ENCODE measurements around the gene ALDH1A1. TPM values are rescaled to one million over a fixed set of nuclear protein-coding genes. Genes with fewer than 3 reads are reported as not detected.

The ALDH1A1 gene
- polyA plus RNA-seq, 3 donors: 28.6 to 117 (median 105) TPM

DNA sequence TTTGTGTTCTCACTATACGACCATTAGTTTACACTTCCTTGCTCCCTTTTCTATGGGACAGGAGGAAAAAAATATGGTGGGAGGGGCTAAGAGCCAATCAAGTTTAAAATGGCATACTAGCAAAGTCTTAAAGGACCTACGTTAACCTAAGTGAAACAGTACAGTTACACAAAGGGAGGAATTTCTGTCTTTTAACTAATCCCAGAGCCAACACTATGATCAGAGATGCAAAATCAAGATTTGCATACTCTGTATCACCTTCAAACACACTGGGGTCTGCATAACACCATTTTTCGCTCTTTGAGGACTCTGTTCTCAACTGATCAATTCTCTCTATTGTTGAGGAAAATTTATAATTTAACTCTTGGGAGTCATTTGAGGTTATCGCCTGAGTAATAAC lies 49.8 kb downstream of the ALDH1A1 start:
- Mint-ChIP-seq H3K9me3 (no peaks in the 10 kb centered on the region), H3K36me3 (peaks cover 37 to 58% of the 10 kb centered on the region in 2 donors), H3K27me3 (ENCODE audit: low read depth in 3 of 3) (no peaks in the 10 kb centered on the region), H3K4me1 (peaks cover 21% of the 10 kb centered on the region), H3K27ac (no peak overlapping the region), H3K4me3 (no peak overlapping the region)
- Histone ChIP-seq H3K4me3 (replicated peaks in 1 of 3; ENCODE audit: low read depth in 2 of 3, low read length in 3 of 3) (no peak overlapping the region), H4K20me1 (ENCODE audit: insufficient read depth, low read length) (no peaks in the 10 kb centered on the region), H3K27ac (ENCODE audit: low read depth in 1 of 2, low read length in 2 of 2) (no peak overlapping the region), H3K27me3 (ENCODE audit: control insufficient read depth in 2 of 2, insufficient read depth in 2 of 2, low read length in 2 of 2) (no peaks in the 10 kb centered on the region), H3K4me1 (ENCODE audit: control insufficient read depth in 1 of 2, insufficient read depth in 2 of 2, low read length in 2 of 2) (peaks cover 12 to 18% of the 10 kb centered on the region in 2 donors), H3K9me3 (replicated peaks in 1 of 2; ENCODE audit: control insufficient read depth in 1 of 2, insufficient read depth in 1 of 2, low read length in 2 of 2) (no peaks in the 10 kb centered on the region), H2AFZ (ENCODE audit: insufficient read depth, low read depth, low read length, poor library complexity, severe bottlenecking) (no peak overlapping the region), H3K4me2 (replicated peaks; ENCODE audit: extremely low read depth, low read length, poor library complexity, severe bottlenecking) (no peak overlapping the region), H3K79me2 (ENCODE audit: insufficient read depth, low read length) (no peaks in the 10 kb centered on the region), H3K9ac (ENCODE audit: insufficient read depth, low read length, poor library complexity, severe bottlenecking) (no peak overlapping the region), H3K36me3 (replicated peaks in 1 of 2; ENCODE audit: control insufficient read depth in 1 of 2, insufficient read depth in 2 of 2, low read length in 2 of 2) (no peaks in the 10 kb centered on the region)
- WGBS (ENCODE audit: insufficient coverage): 100% methylated on average over 1 of the region's 4 CpGs
- TF ChIP-seq, protein P1, sequence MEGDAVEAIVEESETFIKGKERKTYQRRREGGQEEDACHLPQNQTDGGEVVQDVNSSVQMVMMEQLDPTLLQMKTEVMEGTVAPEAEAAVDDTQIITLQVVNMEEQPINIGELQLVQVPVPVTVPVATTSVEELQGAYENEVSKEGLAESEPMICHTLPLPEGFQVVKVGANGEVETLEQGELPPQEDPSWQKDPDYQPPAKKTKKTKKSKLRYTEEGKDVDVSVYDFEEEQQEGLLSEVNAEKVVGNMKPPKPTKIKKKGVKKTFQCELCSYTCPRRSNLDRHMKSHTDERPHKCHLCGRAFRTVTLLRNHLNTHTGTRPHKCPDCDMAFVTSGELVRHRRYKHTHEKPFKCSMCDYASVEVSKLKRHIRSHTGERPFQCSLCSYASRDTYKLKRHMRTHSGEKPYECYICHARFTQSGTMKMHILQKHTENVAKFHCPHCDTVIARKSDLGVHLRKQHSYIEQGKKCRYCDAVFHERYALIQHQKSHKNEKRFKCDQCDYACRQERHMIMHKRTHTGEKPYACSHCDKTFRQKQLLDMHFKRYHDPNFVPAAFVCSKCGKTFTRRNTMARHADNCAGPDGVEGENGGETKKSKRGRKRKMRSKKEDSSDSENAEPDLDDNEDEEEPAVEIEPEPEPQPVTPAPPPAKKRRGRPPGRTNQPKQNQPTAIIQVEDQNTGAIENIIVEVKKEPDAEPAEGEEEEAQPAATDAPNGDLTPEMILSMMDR (IDR thresholded peaks at IDR 0.05): no peak
- intact Hi-C loops (cut with micrococcal nuclease): no loop called here
- no peak for DNase-seq

DNA sequence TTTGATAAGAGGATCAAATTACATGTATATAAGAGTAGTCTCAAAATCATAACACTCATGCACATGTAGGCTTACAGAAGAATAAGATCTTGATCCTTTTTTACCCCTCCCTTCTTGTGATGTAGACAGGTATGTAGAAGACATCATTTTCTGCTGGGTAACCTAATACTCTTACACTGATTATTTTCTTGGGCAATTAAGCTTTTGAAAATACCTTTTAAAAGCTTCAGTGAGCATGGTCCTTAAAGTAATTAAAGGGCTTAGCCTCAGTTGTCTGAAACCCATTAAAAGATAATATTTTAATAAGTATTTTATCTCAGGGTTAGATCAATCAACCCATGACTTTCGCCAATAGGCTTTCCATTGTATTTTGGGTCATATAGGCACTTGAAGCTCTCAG lies 50.6 kb downstream of the ALDH1A1 start:
- Histone ChIP-seq H3K79me2 (ENCODE audit: insufficient read depth, low read length) (no peaks in the 10 kb centered on the region), H3K27ac (ENCODE audit: low read depth in 1 of 2, low read length in 2 of 2) (no peak overlapping the region), H3K4me3 (replicated peaks in 1 of 3; ENCODE audit: low read depth in 2 of 3, low read length in 3 of 3) (no peak overlapping the region), H3K4me1 (ENCODE audit: control insufficient read depth in 1 of 2, insufficient read depth in 2 of 2, low read length in 2 of 2) (peaks cover 11 to 16% of the 10 kb centered on the region in 2 donors), H3K9ac (ENCODE audit: insufficient read depth, low read length, poor library complexity, severe bottlenecking) (no peak overlapping the region), H2AFZ (ENCODE audit: insufficient read depth, low read depth, low read length, poor library complexity, severe bottlenecking) (no peak overlapping the region), H3K27me3 (ENCODE audit: control insufficient read depth in 2 of 2, insufficient read depth in 2 of 2, low read length in 2 of 2) (no peaks in the 10 kb centered on the region), H3K4me2 (replicated peaks; ENCODE audit: extremely low read depth, low read length, poor library complexity, severe bottlenecking) (no peak overlapping the region), H3K36me3 (replicated peaks in 1 of 2; ENCODE audit: control insufficient read depth in 1 of 2, insufficient read depth in 2 of 2, low read length in 2 of 2) (no peaks in the 10 kb centered on the region), H4K20me1 (ENCODE audit: insufficient read depth, low read length) (no peaks in the 10 kb centered on the region), H3K9me3 (replicated peaks in 1 of 2; ENCODE audit: control insufficient read depth in 1 of 2, insufficient read depth in 1 of 2, low read length in 2 of 2) (no peaks in the 10 kb centered on the region)
- DNase-seq: no peak
- H3K27ac Mint-ChIP-seq: no peak overlapping the region
- no peaks in the 10 kb centered on the region for H3K9me3 Mint-ChIP-seq
- H3K27me3 Mint-ChIP-seq (ENCODE audit: low read depth in 3 of 3): no peaks in the 10 kb centered on the region
- H3K4me1 Mint-ChIP-seq: peaks cover 15% of the 10 kb centered on the region
- no CpG with 5 or more reads among the region's 1 CpG for WGBS (ENCODE audit: insufficient coverage)
- TF ChIP-seq, protein P1 (IDR thresholded peaks at IDR 0.05): no peak
- intact Hi-C loops (cut with micrococcal nuclease): no loop called here
- H3K36me3 Mint-ChIP-seq: peaks cover 33 to 57% of the 10 kb centered on the region in 2 donors
- H3K4me3 Mint-ChIP-seq: no peak overlapping the region

Data from CD14-positive monocyte (primary cell).